Cardiac atrium fibroblast (primary cell): ENCODE results near the gene ZNF446. TPM values are rescaled to one million over a fixed set of nuclear protein-coding genes. Genes with fewer than 3 reads are reported as not detected.

Experiments used
- total RNA-seq: library from RNA; depleted of rRNA; stranded (reverse); fragments of >200 nt; gene quantifications from 2 replicates; pipeline ENCODE4 v1.2.3, GENCODE V29; 2015

The ZNF446 gene
- 7.3 and 12.8 TPM in 2 replicates for total RNA-seq

DNA sequence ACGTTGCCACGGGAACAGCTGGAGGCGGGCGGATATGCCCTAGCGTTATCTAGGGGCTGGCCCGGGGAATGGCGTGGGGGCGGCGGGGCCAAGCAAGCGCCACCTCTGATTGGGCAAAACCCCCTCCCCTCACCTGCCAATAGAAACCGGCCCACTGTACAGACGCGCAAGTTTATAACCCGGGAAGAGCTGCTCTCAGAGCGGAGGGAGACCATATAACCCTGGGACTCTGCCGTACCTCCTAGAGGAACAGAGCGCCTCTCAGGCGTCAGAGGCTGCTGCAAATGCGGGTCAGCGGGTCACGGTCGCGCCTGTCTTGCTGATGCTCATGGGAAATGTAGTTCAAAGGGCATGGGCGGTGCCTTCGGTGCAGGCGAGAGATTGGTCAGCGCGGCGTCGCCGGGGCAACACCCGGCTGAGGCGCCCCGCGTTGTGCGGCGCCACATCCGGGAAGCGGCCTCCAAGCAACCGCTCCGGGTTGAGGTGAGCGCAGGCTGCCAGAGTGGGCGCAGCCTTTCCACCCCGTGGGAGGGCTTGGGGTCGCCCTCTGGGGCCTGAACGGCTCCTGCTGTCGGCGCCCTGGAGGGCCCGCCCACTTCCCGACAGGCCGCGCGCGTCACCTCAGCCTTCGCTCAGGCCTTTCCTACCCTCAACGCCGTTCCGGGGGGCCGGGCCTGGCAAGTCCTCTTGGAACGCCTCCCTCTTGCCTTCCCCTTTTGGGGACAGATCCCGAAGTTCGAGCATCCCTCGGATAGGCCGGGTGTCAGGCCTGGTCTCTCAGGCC is at the start of gene ZNF446:
ZNF446 (plus strand) TSS at position 639 of the 784 bp plus-strand sequence. CDS start 867 bp downstream, outside the sequence.

DNA sequence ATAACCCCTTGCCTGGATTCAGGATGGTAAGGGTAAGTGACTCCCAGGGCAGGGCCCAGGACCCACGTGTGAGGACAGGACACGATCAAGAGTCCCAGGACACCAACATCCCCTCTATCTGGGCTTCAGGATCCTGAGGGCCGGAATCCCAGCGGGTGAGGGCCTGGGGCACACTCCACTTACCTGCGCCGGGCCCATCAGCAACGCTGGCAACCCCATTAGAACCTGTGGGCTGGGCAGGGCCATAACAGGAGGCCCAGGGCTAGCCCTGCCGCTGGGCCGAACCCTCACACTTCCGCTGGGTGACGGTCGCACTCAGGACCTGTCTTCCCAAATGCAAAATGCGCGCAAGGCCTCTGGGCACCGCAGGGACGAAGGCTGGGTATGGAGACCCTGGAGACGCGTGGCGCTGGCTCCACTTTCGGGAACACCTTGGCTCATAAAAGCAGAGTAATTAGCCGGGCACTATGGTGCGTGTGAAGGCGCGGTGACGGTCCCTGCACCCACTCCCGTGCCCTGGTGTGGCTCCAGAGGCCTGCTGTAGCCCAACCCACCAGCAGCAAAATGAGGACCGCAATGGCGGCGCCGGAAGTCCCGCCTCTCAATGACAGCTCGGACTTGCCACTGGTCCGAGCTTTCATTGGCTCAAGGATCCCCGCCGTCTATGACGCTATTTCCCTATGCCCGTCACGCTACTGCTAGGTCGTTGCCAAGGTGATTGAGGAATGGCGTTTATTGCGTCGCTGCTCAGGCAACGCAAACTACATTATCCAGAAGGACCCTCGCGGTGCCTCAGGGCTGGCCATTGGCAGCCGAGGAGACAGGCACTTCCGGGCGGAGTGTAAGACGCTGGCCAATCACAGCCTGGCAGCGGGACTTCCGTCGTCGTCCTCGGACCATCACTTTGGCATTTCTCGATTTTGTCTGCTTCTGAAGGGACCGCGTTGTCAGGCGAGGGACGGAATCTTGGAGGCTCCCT is 36.3 kb upstream of the ZNF446 start, which contains the start of gene ZNF132:
ZNF132 (minus strand) TSS at position 578 of the 979 bp plus-strand sequence; CDS start at position 246, 332 bp downstream.

DNA sequence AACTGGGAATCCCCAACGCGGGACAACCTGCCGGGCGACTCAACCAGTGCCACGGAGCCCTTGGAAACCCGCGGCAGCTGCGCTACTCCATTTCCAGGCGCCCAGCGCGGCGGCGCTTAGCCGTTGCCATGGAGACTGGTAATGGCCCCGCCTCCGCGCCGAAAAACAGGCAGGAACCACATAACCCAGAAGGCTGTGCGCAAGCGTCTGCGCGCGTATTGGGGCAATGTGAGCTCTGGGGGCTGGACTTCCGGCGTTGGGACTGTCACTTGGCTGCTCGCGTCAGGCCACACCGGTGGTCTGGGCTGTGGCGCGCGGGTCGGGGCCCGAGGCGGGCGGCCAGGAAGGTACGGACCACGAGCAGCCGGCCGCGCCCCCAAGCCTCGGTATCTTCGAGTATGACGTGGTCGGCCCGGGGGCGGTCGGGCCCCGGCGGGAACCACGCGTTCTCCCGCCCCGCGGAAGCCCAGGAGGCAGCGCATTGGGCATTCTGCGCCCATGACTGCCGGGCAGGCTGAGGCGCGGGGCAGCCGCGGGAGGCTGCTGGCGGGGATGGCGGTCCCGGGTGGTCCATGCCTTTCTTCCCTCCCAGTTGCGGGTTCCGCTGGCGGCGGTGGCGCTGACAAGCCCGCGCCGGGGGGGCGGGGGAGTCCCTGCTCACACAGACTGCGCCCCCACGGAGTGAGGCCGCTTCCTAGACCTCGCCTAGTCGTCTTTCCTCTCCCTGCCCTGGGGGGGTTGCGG is 24.6 kb upstream of the ZNF446 start, which contains the start of gene ZNF324B:
ZNF324B (plus strand) TSS at position 265 of the 744 bp plus-strand sequence. CDS start 2,080 bp downstream, outside the sequence.

DNA sequence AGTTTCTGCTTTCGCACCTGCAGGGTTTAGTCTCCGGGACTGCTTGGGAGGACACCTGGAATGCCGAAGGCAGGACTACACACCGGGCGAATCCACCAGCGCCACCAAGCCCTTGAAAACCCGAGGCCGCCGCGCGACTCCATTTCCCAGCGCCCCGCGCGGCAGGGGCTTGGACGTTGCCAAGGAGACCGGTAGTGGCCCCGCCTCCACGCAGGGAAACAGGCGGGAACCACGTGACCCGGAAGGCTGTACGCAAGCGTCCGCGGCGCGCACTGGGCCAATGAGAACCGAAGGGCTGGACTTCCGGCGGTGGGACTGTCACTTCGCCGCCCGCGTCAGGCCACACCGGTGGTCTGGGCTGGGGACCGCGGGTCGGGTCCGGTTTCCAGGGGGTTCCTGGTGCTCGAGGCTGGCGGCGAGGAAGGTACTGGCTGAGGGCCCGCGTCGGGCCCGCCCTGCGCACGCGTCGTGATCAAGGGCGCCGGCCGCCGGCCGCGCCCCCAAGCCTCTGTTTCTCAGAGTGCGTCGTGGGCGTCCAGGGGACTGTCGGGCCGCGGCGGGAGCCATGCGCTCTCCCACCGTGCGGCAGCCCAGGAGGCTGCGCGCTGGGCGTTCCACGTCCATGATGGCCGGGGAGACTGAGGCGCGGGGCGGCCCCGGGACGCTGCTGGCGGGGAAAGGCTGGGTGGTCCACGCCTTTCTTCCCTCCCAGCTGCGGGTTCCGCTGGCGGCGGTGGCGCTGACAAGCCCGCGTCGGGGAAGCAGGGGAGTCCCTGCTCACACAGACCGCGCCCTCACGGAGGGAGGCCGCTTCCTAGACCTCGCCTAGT is 9.2 kb upstream of the ZNF446 start, which contains the start of gene ZNF324:
ZNF324 (plus strand) TSS at position 321 of the 830 bp plus-strand sequence. CDS start 2,106 bp downstream, outside the sequence.

DNA sequence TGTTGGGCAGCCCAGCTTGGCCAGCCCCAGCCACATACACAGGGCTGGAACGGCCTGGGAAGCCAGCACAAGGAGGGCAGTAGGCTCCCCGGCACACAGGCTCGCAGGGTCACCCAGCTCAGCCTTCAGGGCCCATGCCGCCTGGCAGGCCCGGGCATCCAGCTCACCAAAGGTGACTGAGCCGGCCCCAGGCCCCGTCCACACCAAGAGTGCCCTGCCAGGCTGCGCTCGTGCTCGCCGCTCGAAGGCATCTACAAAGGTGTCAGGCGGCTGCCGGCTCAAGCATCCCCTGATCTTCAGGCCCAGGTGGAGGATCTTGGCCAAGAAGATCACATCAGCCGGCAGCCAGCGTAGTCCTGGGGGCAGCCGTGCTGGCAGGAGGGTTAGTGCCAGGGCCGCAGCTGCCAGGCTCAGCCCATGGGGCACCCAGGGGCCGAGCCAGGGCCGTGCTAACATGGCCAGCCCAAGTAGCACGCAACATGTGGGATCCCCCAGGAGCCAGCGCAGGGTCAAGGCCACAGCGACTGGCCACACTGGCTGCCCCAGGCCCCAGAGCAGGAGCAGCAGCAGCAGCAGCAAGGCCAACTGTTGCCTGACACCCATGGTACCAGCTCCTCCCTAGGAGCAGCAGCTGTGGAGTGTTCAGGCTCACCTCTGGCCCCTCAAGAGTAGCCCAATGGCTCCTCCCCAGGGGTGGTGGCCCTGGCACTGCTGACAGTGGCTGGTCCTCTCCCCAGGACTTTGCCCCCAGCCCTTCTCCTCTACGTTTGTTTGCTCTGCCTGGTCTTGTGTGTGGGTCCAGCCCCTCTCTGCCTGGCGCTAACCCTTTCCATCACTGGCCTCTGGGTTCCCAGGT is 35.4 kb downstream of the ZNF446 start, which contains the start of gene SLC27A5:
SLC27A5 (minus strand) TSS at position 640 of the 856 bp plus-strand sequence; CDS start at position 603, 37 bp downstream.

DNA sequence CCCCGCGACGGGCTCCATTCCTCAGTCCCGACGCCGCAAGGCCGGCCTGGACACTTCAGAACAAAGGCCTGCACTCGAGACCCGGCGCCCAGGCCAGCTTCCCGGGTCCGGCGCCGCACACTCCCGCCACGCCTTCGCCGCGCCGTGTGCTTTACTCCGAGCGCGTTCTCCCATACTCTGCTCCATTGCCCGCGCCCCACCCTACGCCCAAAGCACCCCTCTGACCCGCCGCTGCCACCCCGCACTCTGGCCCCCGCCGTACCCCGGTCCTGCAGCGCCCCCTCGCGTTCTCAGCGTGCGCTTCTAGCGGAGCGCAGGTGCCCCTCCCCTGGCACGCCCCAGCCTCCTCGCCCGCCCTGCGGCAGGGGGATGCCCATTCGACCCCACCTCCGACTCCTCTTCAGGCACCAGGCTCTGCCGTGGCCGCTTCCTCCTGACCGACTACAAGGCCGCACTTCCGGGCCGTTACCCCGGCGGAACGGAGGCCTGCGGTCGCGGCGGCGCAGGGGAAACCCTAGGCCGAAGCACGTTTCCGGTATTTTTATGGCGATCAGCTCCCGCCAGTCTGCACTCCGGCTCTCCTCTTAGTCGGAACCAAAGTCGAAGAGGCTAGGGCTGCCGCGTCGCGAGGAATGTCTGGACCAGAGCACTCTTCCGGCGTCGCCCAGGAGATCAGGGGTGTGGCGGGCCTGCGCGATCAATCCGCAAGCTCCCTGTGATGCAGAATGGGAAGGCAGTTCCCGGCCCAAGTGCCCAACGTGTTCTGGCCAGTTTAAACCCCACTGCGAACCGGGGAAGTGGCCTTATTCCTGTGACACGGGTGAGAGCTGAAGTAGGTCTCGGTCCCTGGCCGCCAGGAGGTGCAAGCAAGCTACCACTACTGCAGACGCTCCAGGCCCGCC is 43.5 kb downstream of the ZNF446 start, which contains the start of gene ZBTB45:
ZBTB45 (minus strand) TSS at position 456 of the 902 bp plus-strand sequence. CDS start 2,137 bp downstream, outside the sequence.

Other genes with a start within 250 kb of the ZNF446 start
- 13.4 and 64.2 TPM in 2 replicates for gene ZNF544, start 247.4 kb upstream of the ZNF446 start, total RNA-seq
- 4.9 and 6.6 TPM in 2 replicates for gene ZNF8, start 197.4 kb upstream of the ZNF446 start, total RNA-seq
- gene ERVK3-1, start 171.0 kb upstream of the ZNF446 start, total RNA-seq: 32.9 and 64.4 TPM in 2 replicates
- 1.9 and 2.0 TPM in 2 replicates for gene ZSCAN22, start 149.4 kb upstream of the ZNF446 start, total RNA-seq
- gene A1BG, start 122.9 kb upstream of the ZNF446 start, total RNA-seq: 95.4 and 130 TPM in 2 replicates
- gene ZNF497, start 113.6 kb upstream of the ZNF446 start, total RNA-seq: 0.18 and 0.97 TPM in 2 replicates
- gene ZNF837, start 95.3 kb upstream of the ZNF446 start, total RNA-seq: 4.5 and 5.0 TPM in 2 replicates
- gene RPS5, start 89.1 kb upstream of the ZNF446 start, total RNA-seq: 2,709 and 3,064 TPM in 2 replicates
- not detected in 2 replicates for gene RNF225, start 80.7 kb upstream of the ZNF446 start, total RNA-seq
- 13.0 and 15.4 TPM in 2 replicates for gene ZNF584, start 67.7 kb upstream of the ZNF446 start, total RNA-seq
- 3.8 and 3.9 TPM in 2 replicates for gene ZNF132, start 36.2 kb upstream of the ZNF446 start, total RNA-seq
- 5.8 and 9.6 TPM in 2 replicates for gene ZNF324B, start 24.7 kb upstream of the ZNF446 start, total RNA-seq
- 8.7 and 13.6 TPM in 2 replicates for gene ZNF324, start 9.3 kb upstream of the ZNF446 start, total RNA-seq
- 11.0 and 12.8 TPM in 2 replicates for gene SLC27A5, start 35.6 kb downstream of the ZNF446 start, total RNA-seq
- gene ZBTB45, start 43.5 kb downstream of the ZNF446 start, total RNA-seq: 10.9 and 15.3 TPM in 2 replicates
- gene TRIM28, start 67.7 kb downstream of the ZNF446 start, total RNA-seq: 249 and 264 TPM in 2 replicates
- 93.0 and 104 TPM in 2 replicates for gene CHMP2A, start 78.8 kb downstream of the ZNF446 start, total RNA-seq
- 33.6 and 41.5 TPM in 2 replicates for gene UBE2M, start 82.3 kb downstream of the ZNF446 start, total RNA-seq
- 14.7 and 14.8 TPM in 2 replicates for gene MZF1, start 97.0 kb downstream of the ZNF446 start, total RNA-seq